PFSK-1 (cell line): ENCODE measurements around the gene HOXB1.

Experiments used
- FOXP2 ChIP-seq: optimal IDR thresholded peaks from 2 replicates; pipeline ENCODE3; 2011; ENCODE audit warnings: borderline replicate concordance, control low read depth, inconsistent platforms; ENCODE audit not compliant: insufficient read depth; ENCODE audit errors: extremely low read length, extremely low read depth
- POLR2AphosphoS5 ChIP-seq: IDR thresholded peaks from 2 replicates; pipeline ENCODE4 v1.6.1; 2012; ENCODE audit warnings: low read depth, mild to moderate bottlenecking, control low read depth, low read length, moderate library complexity
- REST ChIP-seq, 2 experiments: IDR thresholded peaks; 2 replicates each; pipeline versions ENCODE4 v1.6.1 to v1.8.0; 2011 to 2012; ENCODE audit warnings: low read depth in 2 of 2, low read length in 2 of 2, control low read depth in 1 of 2, inconsistent platforms in 1 of 2, mild to moderate bottlenecking in 1 of 2, moderate library complexity in 1 of 2; ENCODE audit not compliant: insufficient read depth in 1 of 2
- SIN3A ChIP-seq: IDR thresholded peaks from 2 replicates; pipeline ENCODE4 v1.6.1; 2012; ENCODE audit warnings: mild to moderate bottlenecking, low read length, moderate library complexity, borderline replicate concordance; ENCODE audit not compliant: insufficient read depth
- TAF1 ChIP-seq: IDR thresholded peaks from 2 replicates; pipeline ENCODE4 v1.6.1; 2012; ENCODE audit warnings: low read length, control low read depth, borderline replicate concordance; ENCODE audit not compliant: insufficient read depth

The HOXB1 gene

GRCh38 chr17:48551214-48551555 is 20.4 kb upstream of the HOXB1 start:
- no peak for TF ChIP-seq TAF1
- no peak for TF ChIP-seq SIN3A
- no peak for TF ChIP-seq POLR2AphosphoS5

- TF ChIP-seq SIN3A: no peak
- TF ChIP-seq POLR2AphosphoS5: no peak
- TF ChIP-seq REST (IDR thresholded peaks at IDR 0.05; ENCODE audit: insufficient read depth in 1 of 2, low read depth in 2 of 2, low read length in 2 of 2): no peak
- no peak for TF ChIP-seq FOXP2
- TF ChIP-seq TAF1: no peak
Measured at GRCh38 chr17:48550502-48551213, 19.8 kb upstream of the HOXB1 start.

GRCh38 chr17:48549914-48550501 is 19.2 kb upstream of the HOXB1 start:
- TF ChIP-seq SIN3A (no peak), TAF1 (no peak), FOXP2 (no peak), POLR2AphosphoS5 (no peak), REST (IDR thresholded peaks at IDR 0.05; ENCODE audit: insufficient read depth in 1 of 2, low read depth in 2 of 2, low read length in 2 of 2) (no peak)

- TF ChIP-seq REST (IDR thresholded peaks at IDR 0.05; ENCODE audit: insufficient read depth in 1 of 2, low read depth in 2 of 2, low read length in 2 of 2) (no peak), POLR2AphosphoS5 (no peak), SIN3A (no peak), TAF1 (no peak), FOXP2 (no peak)
Measured at GRCh38 chr17:48549281-48549630, 18.4 kb upstream of the HOXB1 start.

GRCh38 chr17:48548523-48549280 is 17.9 kb upstream of the HOXB1 start:
- no peak for TF ChIP-seq POLR2AphosphoS5
- TF ChIP-seq REST (IDR thresholded peaks at IDR 0.05; ENCODE audit: insufficient read depth in 1 of 2, low read depth in 2 of 2, low read length in 2 of 2): no peak
- no peak for TF ChIP-seq TAF1
- TF ChIP-seq SIN3A: no peak
